Neural crest cell (in vitro differentiated cells): ENCODE data around the gene CYP17A1. TPM values are rescaled to one million over a fixed set of nuclear protein-coding genes. Genes with fewer than 3 reads are reported as not detected.

Experiments
- DNase-seq: peaks from one replicate; pipeline ENCODE4 v3.0.0; 2021; ENCODE audit warnings: low read depth, mixed read lengths, low spot score
- H3K27ac Mint-ChIP-seq: one replicate; pipeline ENCODE4 v1.8.0; 2021; ENCODE audit warnings: mild to moderate bottlenecking, mixed read lengths; ENCODE audit not compliant: unreplicated experiment
- H3K27me3 Mint-ChIP-seq: 2 replicates; pipeline ENCODE4 v1.8.0; 2021; ENCODE audit warnings: low read depth, mild to moderate bottlenecking, mixed read lengths
- H3K36me3 Mint-ChIP-seq: 2 replicates; pipeline ENCODE4 v1.8.0; 2021; ENCODE audit warnings: low read depth, mild to moderate bottlenecking, mixed read lengths
- H3K4me1 Mint-ChIP-seq: 2 replicates; pipeline ENCODE4 v1.8.0; 2021; ENCODE audit warnings: mixed read lengths
- H3K4me3 Mint-ChIP-seq: one replicate; pipeline ENCODE4 v1.8.0; 2021; ENCODE audit warnings: mild to moderate bottlenecking, mixed read lengths
- H3K9me3 Mint-ChIP-seq: 2 replicates; pipeline ENCODE4 v1.8.0; 2021; ENCODE audit warnings: mixed read lengths
- total RNA-seq: library from RNA; stranded (reverse); gene quantifications from 2 replicates; pipeline ENCODE4 v1.2.1, GENCODE V29; 2021
- TF ChIP-seq, protein P1 (sequence below): fragments of 200-600 bp; sonication (generic); conservative IDR thresholded peaks from 2 replicates; pipeline ENCODE4 v1.5.0; 2021; ENCODE audit warnings: antibody characterized with exemption, mild to moderate bottlenecking

The CYP17A1 gene
- total RNA-seq, 1 donor from 2014 or later = not detected

- H3K4me1 Mint-ChIP-seq = peaks cover 39% of the 10 kb centered on the region
- no peaks in the 10 kb centered on the region for H3K9me3 Mint-ChIP-seq
Measured at GRCh38 chr10:102799691-102800471, 37.3 kb downstream of the CYP17A1 start.

DNA sequence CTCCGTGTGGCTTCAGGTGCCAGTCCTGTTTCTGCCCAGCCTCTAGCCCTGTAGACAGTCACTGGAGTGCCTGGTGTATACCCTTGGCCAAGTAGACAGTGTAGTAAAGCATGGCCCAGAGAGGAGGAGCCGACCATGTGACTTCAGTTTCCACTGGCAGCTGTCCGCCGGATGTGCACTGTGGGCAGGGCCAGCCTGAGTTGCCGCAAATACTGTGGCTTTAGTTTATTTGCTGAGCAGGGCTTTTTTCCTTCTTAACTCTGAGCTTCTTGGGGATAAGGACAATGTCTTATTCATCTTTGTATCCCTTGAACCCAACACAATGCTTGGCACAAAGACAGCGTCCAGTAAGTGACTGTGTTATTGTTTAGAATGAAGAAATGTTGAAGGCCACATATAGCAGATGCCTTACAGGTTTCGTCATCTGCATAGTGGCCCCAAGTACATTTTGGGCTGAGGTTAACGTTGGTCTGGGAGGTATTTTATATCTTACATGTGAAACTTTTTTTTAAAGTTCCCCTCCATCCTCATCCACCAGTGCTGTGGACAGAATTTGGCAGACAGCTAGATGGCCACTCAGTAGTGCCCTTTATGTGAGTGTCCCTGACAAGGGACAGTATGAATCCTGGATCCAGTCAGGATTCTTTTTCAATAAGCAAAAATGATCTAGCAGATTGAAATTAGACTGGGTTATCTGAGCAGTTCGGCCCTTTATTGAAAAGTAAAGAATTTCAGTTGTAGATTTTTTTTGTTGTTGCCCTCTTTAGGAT is 40.6 kb downstream of the CYP17A1 start:
- Mint-ChIP-seq H3K27ac (peak overlapping the region; percentile 35), H3K4me1 (peaks cover 46% of the 10 kb centered on the region)
- TF ChIP-seq, protein P1, sequence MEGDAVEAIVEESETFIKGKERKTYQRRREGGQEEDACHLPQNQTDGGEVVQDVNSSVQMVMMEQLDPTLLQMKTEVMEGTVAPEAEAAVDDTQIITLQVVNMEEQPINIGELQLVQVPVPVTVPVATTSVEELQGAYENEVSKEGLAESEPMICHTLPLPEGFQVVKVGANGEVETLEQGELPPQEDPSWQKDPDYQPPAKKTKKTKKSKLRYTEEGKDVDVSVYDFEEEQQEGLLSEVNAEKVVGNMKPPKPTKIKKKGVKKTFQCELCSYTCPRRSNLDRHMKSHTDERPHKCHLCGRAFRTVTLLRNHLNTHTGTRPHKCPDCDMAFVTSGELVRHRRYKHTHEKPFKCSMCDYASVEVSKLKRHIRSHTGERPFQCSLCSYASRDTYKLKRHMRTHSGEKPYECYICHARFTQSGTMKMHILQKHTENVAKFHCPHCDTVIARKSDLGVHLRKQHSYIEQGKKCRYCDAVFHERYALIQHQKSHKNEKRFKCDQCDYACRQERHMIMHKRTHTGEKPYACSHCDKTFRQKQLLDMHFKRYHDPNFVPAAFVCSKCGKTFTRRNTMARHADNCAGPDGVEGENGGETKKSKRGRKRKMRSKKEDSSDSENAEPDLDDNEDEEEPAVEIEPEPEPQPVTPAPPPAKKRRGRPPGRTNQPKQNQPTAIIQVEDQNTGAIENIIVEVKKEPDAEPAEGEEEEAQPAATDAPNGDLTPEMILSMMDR = no peak

More at GRCh38 chr10:102799691-102800471, 37.3 kb downstream of the CYP17A1 start:
- DNase-seq = no peak
- Mint-ChIP-seq H3K27me3 (no peaks in the 10 kb centered on the region), H3K36me3 (peaks cover 7% of the 10 kb centered on the region), H3K4me3 (no peak overlapping the region), H3K27ac (peak overlapping the region; percentile 43)
- TF ChIP-seq, protein P1 = no peak

DNA sequence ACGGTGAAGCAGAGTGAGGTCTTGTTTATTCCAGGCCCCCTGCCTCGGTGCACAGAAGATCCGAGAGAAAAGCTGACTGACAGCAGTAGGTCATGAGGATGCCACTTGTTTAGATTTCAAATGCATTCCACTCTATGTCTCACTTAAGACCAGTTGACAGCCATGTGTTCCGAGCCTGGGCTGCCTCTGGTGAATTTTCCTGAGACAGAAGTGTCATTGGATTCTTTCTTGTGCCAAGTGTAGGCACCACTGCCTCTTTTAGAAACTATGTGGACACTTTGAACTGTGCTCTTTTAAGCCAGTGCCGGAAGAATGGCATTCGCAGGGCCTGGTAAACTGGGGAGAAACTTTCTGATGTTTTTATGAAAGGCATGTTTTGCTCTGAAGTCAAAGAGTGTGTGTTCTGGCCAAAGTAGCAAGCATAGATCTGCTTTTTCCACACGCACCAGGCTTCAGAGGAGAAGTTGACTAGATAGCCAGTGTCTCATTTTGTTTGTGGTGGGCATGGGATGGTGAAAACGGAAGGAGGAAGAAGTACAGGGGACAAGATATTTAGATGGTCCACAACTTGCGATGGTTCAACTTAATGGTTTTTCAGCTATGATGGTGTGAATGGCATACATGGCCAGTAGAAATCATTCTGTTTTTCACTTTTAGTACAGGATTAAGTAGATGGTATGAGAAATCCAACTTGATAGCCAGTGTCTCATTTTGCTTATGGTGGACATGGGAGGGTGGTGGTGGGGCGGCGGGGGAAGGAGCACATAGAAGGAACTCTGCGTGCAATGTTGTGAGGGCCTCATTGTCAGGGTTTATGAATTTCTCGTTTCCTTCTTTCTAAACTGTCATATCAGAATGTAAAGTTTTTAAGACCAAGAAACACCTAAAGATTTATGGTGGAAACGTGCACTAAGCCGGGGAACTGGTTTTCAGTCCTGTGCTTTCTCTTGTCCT is 41.5 kb downstream of the CYP17A1 start:
- TF ChIP-seq, protein P1 = no peak
- Mint-ChIP-seq H3K4me3 (no peak overlapping the region), H3K27me3 (no peaks in the 10 kb centered on the region), H3K36me3 (no peaks in the 10 kb centered on the region), H3K4me1 (peaks cover 40% of the 10 kb centered on the region), H3K27ac (peak overlapping the region; percentile 97), H3K9me3 (no peaks in the 10 kb centered on the region)
- DNase-seq = no peak

More for the DNA sequence above, 40.6 kb downstream of the CYP17A1 start:
- no peaks in the 10 kb centered on the region for H3K36me3 Mint-ChIP-seq
- H3K27me3 Mint-ChIP-seq = no peaks in the 10 kb centered on the region
- DNase-seq = no peak
- H3K9me3 Mint-ChIP-seq = no peaks in the 10 kb centered on the region
- H3K4me3 Mint-ChIP-seq = no peak overlapping the region

- H3K9me3 Mint-ChIP-seq = no peaks in the 10 kb centered on the region
- H3K4me3 Mint-ChIP-seq = no peak overlapping the region
Measured at GRCh38 chr10:102791754-102792395, 45.3 kb downstream of the CYP17A1 start.

More at GRCh38 chr10:102791754-102792395, 45.3 kb downstream of the CYP17A1 start:
- Mint-ChIP-seq H3K27ac (no peak overlapping the region), H3K4me1 (peaks cover 30% of the 10 kb centered on the region), H3K36me3 (peaks cover 3% of the 10 kb centered on the region), H3K27me3 (no peaks in the 10 kb centered on the region)
- TF ChIP-seq, protein P1 = no peak
- DNase-seq = no peak
